GM12878 (cell line): Measurements from ENCODE around the gene SMIM7. TPM values are rescaled to one million over a fixed set of nuclear protein-coding genes. Genes with fewer than 3 reads are reported as not detected.

Source experiments
- MYB ChIP-seq: fragments of 150-350 bp; IDR thresholded peaks from 2 replicates; pipeline ENCODE4 v1.6.1; 2014; ENCODE audit warnings: mild to moderate bottlenecking, low read depth, low read length, borderline replicate concordance
- ZSCAN29 ChIP-seq: fragments of 450-650 bp; IDR thresholded peaks from 2 replicates; pipeline ENCODE4 v1.6.1; 2017; ENCODE audit warnings: mild to moderate bottlenecking, moderate library complexity
- polyA plus RNA-seq, 11 experiments: library from polyadenylated mRNA; depleted of rRNA in 4 of 11; unstranded in 6 of 11; stranded (reverse) in 5 of 11; fragments of >200 nt; fragmentation: Nextera tagmentation in 4 of 11; fragmentation: Illumina TruSeq in 1 of 11; extraction: Ambion mirVana in 4 of 11; extraction: Trizol in 1 of 11; gene quantifications; 1 replicate in 1 of 11; 2 replicates in 10 of 11; pipeline versions ENCODE4 v1.2.1 to v1.2.3, GENCODE V29; 2011 to 2016; ENCODE audit warnings: inconsistent platforms in 2 of 11, missing spikeins in 2 of 11, low read depth in 1 of 11
- total RNA-seq, 4 experiments: library from RNA; depleted of rRNA in 3 of 4; stranded (reverse); fragments of >200 nt in 3 of 4; fragmentation: Illumina TruSeq in 1 of 4; extraction: Trizol in 1 of 4; gene quantifications; 2 replicates each; pipeline versions ENCODE4 v1.2.1 to v1.2.3, GENCODE V29; 2013 to 2021

The SMIM7 gene
- total and polyA plus RNA-seq, 10 of the 15 experiments (the other 5 are each of a cell fraction or from before 2014, with no cell fraction given), result 45.7 to 170 (median 70.8) TPM

DNA sequence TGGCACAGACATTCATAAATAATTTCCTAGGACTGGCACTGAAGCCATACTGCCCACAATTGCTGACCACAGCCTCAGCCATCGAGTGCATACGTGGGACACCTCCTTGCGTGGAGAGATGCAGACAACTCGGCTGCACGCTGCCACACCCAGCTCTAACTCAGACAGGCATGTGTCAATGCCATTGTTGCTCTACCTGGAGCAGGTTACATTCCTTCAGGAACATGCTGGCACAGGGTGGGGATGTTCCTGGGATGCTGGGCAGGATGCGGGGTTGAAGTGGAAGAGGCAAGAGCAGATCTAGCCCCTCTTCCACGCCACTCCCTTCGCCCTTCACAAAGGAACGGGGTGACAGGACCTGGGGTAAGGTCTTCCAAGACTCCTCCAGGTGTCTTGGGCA is 63.5 kb downstream of the SMIM7 start (continued):
- TF ChIP-seq MYB, result no peak
- no peak for TF ChIP-seq ZSCAN29

Other genes starting within 250 kb of the SMIM7 start
Only the 7 nearest of the 10 such genes appear.
- gene CALR3, start 164.0 kb downstream of the SMIM7 start, total RNA-seq (2014; rRNA removed), result 0.11 TPM in 2 replicates
- 0.18 and 0.45 TPM in 2 replicates for gene CALR3, start 164.0 kb downstream of the SMIM7 start, total RNA-seq (2014; rRNA removed; fragmentation: Illumina TruSeq; extraction: Trizol)
- gene CALR3, start 164.0 kb downstream of the SMIM7 start, total RNA-seq (2021), result 0.19 TPM in 1 of 2 replicates, not detected in the other
- gene CALR3, start 164.0 kb downstream of the SMIM7 start, polyA plus RNA-seq (2011; rRNA removed), result 0.05 TPM in 1 of 2 replicates, not detected in the other
- 0.35 and 0.43 TPM in 2 replicates for gene CALR3, start 164.0 kb downstream of the SMIM7 start, polyA plus RNA-seq (2014; fragmentation: Illumina TruSeq; extraction: Trizol)
- under 1 TPM; 0.10 to 0.13 TPM for gene CALR3, start 164.0 kb downstream of the SMIM7 start, polyA plus RNA-seq (2014; fragmentation: Nextera tagmentation; extraction: Ambion mirVana)
- gene CALR3, start 164.0 kb downstream of the SMIM7 start, polyA plus RNA-seq (2014; rRNA removed), result 0.12 and 0.14 TPM in 2 replicates
- under 1 TPM in 1 of 2 experiments, not detected in 1; 0.31 TPM for gene CALR3, start 164.0 kb downstream of the SMIM7 start, polyA plus RNA-seq (2016; fragmentation: Nextera tagmentation; extraction: Ambion mirVana)
- 2.0 and 2.1 TPM in 2 replicates for gene C19orf44, start 163.8 kb downstream of the SMIM7 start, total RNA-seq (2014; rRNA removed)
- 2.7 and 3.3 TPM in 2 replicates for gene C19orf44, start 163.8 kb downstream of the SMIM7 start, total RNA-seq (2014; rRNA removed; fragmentation: Illumina TruSeq; extraction: Trizol)
- gene C19orf44, start 163.8 kb downstream of the SMIM7 start, total RNA-seq (2021), result 3.1 and 3.8 TPM in 2 replicates
- gene C19orf44, start 163.8 kb downstream of the SMIM7 start, polyA plus RNA-seq (2011; rRNA removed), result 2.5 and 3.0 TPM in 2 replicates
- 3.6 and 5.2 TPM in 2 replicates for gene C19orf44, start 163.8 kb downstream of the SMIM7 start, polyA plus RNA-seq (2014; fragmentation: Illumina TruSeq; extraction: Trizol)
- gene C19orf44, start 163.8 kb downstream of the SMIM7 start, polyA plus RNA-seq (2014; fragmentation: Nextera tagmentation; extraction: Ambion mirVana), result under 1 TPM; 0.26 to 0.31 TPM
- gene C19orf44, start 163.8 kb downstream of the SMIM7 start, polyA plus RNA-seq (2014; rRNA removed), result 4.1 and 5.4 TPM in 2 replicates
- gene C19orf44, start 163.8 kb downstream of the SMIM7 start, polyA plus RNA-seq (2016; fragmentation: Nextera tagmentation; extraction: Ambion mirVana), result 1 to 10 TPM; 3.9 to 4.0 TPM
- 3.6 and 4.9 TPM in 2 replicates for gene CHERP, start 117.7 kb downstream of the SMIM7 start, total RNA-seq (2014; rRNA removed)
- gene CHERP, start 117.7 kb downstream of the SMIM7 start, total RNA-seq (2014; rRNA removed; fragmentation: Illumina TruSeq; extraction: Trizol), result 6.8 and 7.2 TPM in 2 replicates
- 57.5 and 65.3 TPM in 2 replicates for gene CHERP, start 117.7 kb downstream of the SMIM7 start, total RNA-seq (2021)
- gene CHERP, start 117.7 kb downstream of the SMIM7 start, polyA plus RNA-seq (2011; rRNA removed), result 3.2 and 5.1 TPM in 2 replicates
- 3.5 and 17.6 TPM in 2 replicates for gene CHERP, start 117.7 kb downstream of the SMIM7 start, polyA plus RNA-seq (2014; fragmentation: Illumina TruSeq; extraction: Trizol)
- 1 to 10 TPM in 1 of 2 experiments, under 1 TPM in 1; 0.66 to 1.7 TPM for gene CHERP, start 117.7 kb downstream of the SMIM7 start, polyA plus RNA-seq (2014; fragmentation: Nextera tagmentation; extraction: Ambion mirVana)
- 24.0 and 42.2 TPM in 2 replicates for gene CHERP, start 117.7 kb downstream of the SMIM7 start, polyA plus RNA-seq (2014; rRNA removed)
- gene CHERP, start 117.7 kb downstream of the SMIM7 start, polyA plus RNA-seq (2016; fragmentation: Nextera tagmentation; extraction: Ambion mirVana), result 10 to 100 TPM; 47.1 to 49.4 TPM
- 24.7 and 26.5 TPM in 2 replicates for gene SLC35E1, start 87.7 kb downstream of the SMIM7 start, total RNA-seq (2014; rRNA removed)
- gene SLC35E1, start 87.7 kb downstream of the SMIM7 start, total RNA-seq (2014; rRNA removed; fragmentation: Illumina TruSeq; extraction: Trizol), result 20.1 and 20.4 TPM in 2 replicates
- 30.9 and 33.7 TPM in 2 replicates for gene SLC35E1, start 87.7 kb downstream of the SMIM7 start, total RNA-seq (2021)
- 28.7 and 37.7 TPM in 2 replicates for gene SLC35E1, start 87.7 kb downstream of the SMIM7 start, polyA plus RNA-seq (2011; rRNA removed)
- 20.5 and 23.8 TPM in 2 replicates for gene SLC35E1, start 87.7 kb downstream of the SMIM7 start, polyA plus RNA-seq (2014; fragmentation: Illumina TruSeq; extraction: Trizol)
- 10 to 100 TPM; 11.3 to 15.1 TPM for gene SLC35E1, start 87.7 kb downstream of the SMIM7 start, polyA plus RNA-seq (2014; fragmentation: Nextera tagmentation; extraction: Ambion mirVana)
- gene SLC35E1, start 87.7 kb downstream of the SMIM7 start, polyA plus RNA-seq (2014; rRNA removed), result 19.6 and 26.7 TPM in 2 replicates
- gene SLC35E1, start 87.7 kb downstream of the SMIM7 start, polyA plus RNA-seq (2016; fragmentation: Nextera tagmentation; extraction: Ambion mirVana), result 10 to 100 TPM; 12.6 to 20.0 TPM
- 13.8 and 15.3 TPM in 2 replicates for gene MED26, start 31.9 kb downstream of the SMIM7 start, total RNA-seq (2014; rRNA removed)
- 7.2 and 8.6 TPM in 2 replicates for gene MED26, start 31.9 kb downstream of the SMIM7 start, total RNA-seq (2014; rRNA removed; fragmentation: Illumina TruSeq; extraction: Trizol)
- 20.2 and 21.4 TPM in 2 replicates for gene MED26, start 31.9 kb downstream of the SMIM7 start, total RNA-seq (2021)
- gene MED26, start 31.9 kb downstream of the SMIM7 start, polyA plus RNA-seq (2011; rRNA removed), result 10.0 and 14.0 TPM in 2 replicates
- 3.6 and 8.0 TPM in 2 replicates for gene MED26, start 31.9 kb downstream of the SMIM7 start, polyA plus RNA-seq (2014; fragmentation: Illumina TruSeq; extraction: Trizol)
- 1 to 10 TPM; 1.1 to 2.2 TPM for gene MED26, start 31.9 kb downstream of the SMIM7 start, polyA plus RNA-seq (2014; fragmentation: Nextera tagmentation; extraction: Ambion mirVana)
- 12.4 and 15.2 TPM in 2 replicates for gene MED26, start 31.9 kb downstream of the SMIM7 start, polyA plus RNA-seq (2014; rRNA removed)
- gene MED26, start 31.9 kb downstream of the SMIM7 start, polyA plus RNA-seq (2016; fragmentation: Nextera tagmentation; extraction: Ambion mirVana), result 10 to 100 TPM in 1 of 2 experiments, 1 to 10 TPM in 1; 9.2 to 10.1 TPM
- gene TMEM38A, start 995 bp upstream of the SMIM7 start, total RNA-seq (2014; rRNA removed), result 18.0 and 19.1 TPM in 2 replicates
- gene TMEM38A, start 995 bp upstream of the SMIM7 start, total RNA-seq (2014; rRNA removed; fragmentation: Illumina TruSeq; extraction: Trizol), result 11.9 TPM in 2 replicates
- 14.5 and 17.2 TPM in 2 replicates for gene TMEM38A, start 995 bp upstream of the SMIM7 start, total RNA-seq (2021)
- gene TMEM38A, start 995 bp upstream of the SMIM7 start, polyA plus RNA-seq (2011; rRNA removed), result 9.8 and 12.7 TPM in 2 replicates
- gene TMEM38A, start 995 bp upstream of the SMIM7 start, polyA plus RNA-seq (2014; fragmentation: Illumina TruSeq; extraction: Trizol), result 11.5 and 12.4 TPM in 2 replicates
- gene TMEM38A, start 995 bp upstream of the SMIM7 start, polyA plus RNA-seq (2014; fragmentation: Nextera tagmentation; extraction: Ambion mirVana), result 1 to 10 TPM; 4.5 to 6.1 TPM
- gene TMEM38A, start 995 bp upstream of the SMIM7 start, polyA plus RNA-seq (2014; rRNA removed), result 17.9 and 20.4 TPM in 2 replicates
- 10 to 100 TPM; 20.2 to 22.2 TPM for gene TMEM38A, start 995 bp upstream of the SMIM7 start, polyA plus RNA-seq (2016; fragmentation: Nextera tagmentation; extraction: Ambion mirVana)
- under 0.01 and 0.05 TPM in 2 replicates for gene NWD1, start 59.7 kb upstream of the SMIM7 start, total RNA-seq (2014; rRNA removed)
- gene NWD1, start 59.7 kb upstream of the SMIM7 start, total RNA-seq (2014; rRNA removed; fragmentation: Illumina TruSeq; extraction: Trizol), result under 0.01 and 0.05 TPM in 2 replicates
- gene NWD1, start 59.7 kb upstream of the SMIM7 start, total RNA-seq (2021), result 0.05 and 0.10 TPM in 2 replicates
- 0.07 and 0.08 TPM in 2 replicates for gene NWD1, start 59.7 kb upstream of the SMIM7 start, polyA plus RNA-seq (2011; rRNA removed)
- 0.01 TPM in 1 of 2 replicates, not detected in the other for gene NWD1, start 59.7 kb upstream of the SMIM7 start, polyA plus RNA-seq (2014; fragmentation: Illumina TruSeq; extraction: Trizol)
- gene NWD1, start 59.7 kb upstream of the SMIM7 start, polyA plus RNA-seq (2014; fragmentation: Nextera tagmentation; extraction: Ambion mirVana), result under 1 TPM in 1 of 2 experiments, not detected in 1; under 0.01 TPM
- 0.03 and 0.09 TPM in 2 replicates for gene NWD1, start 59.7 kb upstream of the SMIM7 start, polyA plus RNA-seq (2014; rRNA removed)
- not detected for gene NWD1, start 59.7 kb upstream of the SMIM7 start, polyA plus RNA-seq (2016; fragmentation: Nextera tagmentation; extraction: Ambion mirVana)